COLO668 (cell line): ENCODE results near the gene ATP6V1F.

Experiments
- DNase-seq: peaks from one replicate; lab custom pipeline; 2025; ENCODE audit not compliant: unreplicated experiment; lab: John Stamatoyannopoulos, UW

The ATP6V1F gene, protein sequence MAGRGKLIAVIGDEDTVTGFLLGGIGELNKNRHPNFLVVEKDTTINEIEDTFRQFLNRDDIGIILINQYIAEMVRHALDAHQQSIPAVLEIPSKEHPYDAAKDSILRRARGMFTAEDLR

GRCh38 chr7:128862571-128863432 lies at the start of gene ATP6V1F:
ATP6V1F (plus strand) TSS chr7:128862856; CDS start chr7:128862905, 49 bp downstream.
- peak; percentile 97 for DNase-seq

GRCh38 chr7:128814499-128814898 lies 48.2 kb upstream of the ATP6V1F start:
- DNase-seq = no peak

- DNase-seq = no peak
Observed at GRCh38 chr7:128815289-128815942, 47.2 kb upstream of the ATP6V1F start.

GRCh38 chr7:128818694-128819093 lies 44.0 kb upstream of the ATP6V1F start:
- DNase-seq = no peak

GRCh38 chr7:128821724-128822123 lies 40.9 kb upstream of the ATP6V1F start:
- DNase-seq = no peak

DNA sequence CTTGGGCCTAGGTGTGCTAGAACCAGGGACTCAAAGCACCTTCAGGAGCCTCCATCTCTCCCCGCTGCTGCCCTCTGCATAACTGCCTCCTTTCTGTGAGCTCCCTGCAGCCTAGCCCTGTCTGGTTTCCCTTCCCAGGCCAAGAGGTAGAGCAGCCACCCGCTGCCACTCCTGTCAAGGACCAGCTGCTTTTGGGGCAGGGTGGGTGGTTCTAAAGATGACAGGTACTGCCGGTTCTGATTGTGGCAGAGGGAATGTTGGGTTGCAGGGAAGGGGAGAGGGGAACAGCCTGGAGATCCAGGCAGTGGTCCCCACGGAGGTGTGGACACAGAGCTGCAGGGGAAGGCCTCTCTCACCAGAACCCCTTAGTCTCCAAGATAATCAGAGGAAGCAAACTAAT lies 36.1 kb upstream of the ATP6V1F start:
- DNase-seq = no peak

DNA sequence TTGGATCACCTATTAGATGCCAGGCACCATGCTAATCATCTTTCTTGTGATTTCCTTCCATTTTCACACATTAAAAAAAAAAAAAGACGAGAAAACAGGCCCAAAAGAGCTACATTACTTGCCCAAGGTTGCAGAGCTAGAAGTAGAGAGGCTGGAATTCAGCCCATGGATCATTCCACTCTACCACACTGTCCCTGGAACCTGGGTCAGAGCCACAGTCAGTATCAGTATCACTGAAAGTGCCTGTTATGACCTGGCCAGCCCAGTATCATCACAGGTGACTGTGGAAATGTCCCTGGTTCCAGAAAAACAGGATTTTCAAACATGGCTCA lies 35.8 kb upstream of the ATP6V1F start:
- no peak for DNase-seq

DNA sequence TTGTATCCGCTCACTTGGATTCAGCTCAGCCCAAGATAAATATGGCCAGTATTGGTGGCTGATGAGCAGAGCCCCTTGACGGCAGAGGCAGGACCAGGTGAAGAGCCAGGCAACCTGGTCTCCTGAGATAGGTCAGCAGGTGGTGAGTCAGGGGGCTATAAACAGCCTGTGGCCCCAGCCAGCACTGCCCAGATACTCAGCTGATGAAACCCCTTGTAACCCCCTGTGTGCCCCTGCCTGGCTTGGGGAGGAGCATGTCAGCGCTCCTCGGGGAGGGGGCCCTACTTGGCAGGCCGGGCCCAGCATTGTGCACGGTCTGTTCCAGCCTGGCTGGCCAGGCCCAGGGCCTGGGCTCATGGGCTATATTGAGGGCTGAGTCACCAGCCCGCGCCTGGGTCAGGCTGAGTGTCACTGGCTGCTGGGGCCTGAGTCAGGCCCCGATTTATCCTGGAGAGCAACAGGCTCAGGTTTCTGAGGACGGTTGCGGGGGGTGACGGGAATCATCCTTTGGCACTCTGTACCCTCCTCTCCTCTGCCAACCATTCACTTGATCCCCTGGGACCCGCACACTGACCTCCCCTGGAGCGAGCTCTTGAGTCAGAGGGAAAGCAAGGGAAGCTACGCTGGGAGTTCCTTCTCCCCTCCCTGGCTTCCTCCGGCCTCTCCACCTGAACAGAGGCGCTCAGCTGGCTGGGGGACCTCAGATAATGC lies 35.3 kb upstream of the ATP6V1F start:
- DNase-seq = no peak

DNA sequence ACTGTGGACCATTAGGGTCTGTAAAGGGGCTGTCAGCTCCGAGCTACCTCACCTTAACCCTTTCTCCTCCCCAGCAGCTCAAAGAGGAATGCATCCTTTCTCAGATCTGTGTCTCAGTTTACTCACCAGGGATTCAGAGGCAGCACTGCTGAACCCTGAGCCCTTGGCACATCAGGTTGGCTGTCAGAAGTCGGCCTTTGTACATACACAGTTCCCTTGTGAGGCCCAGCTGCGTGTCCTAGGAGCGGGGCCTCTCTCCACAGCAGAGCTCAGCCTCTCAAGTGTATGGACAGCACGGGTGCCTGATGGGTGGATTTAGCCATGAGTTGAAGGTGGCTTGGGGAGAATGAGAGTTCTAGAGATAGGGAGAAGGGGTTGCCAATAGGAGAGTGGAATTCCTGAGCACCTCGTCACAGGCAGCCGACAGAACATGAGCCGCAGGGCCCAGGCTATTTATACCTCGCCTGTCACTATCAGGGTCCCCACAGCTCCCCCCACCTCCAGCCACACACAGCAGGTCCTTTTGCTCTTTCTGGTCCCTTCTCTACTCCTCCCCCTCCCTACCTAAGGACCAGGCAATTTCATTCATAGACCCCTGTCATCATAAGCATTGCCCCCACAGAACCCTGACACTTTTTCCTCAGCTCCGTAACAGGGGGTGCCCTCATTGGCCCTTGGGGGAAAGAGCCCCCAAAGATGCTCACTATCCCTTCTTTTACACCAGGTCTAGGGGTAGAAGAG lies 34.5 kb upstream of the ATP6V1F start:
- no peak for DNase-seq

GRCh38 chr7:128829391-128830166 lies 33.1 kb upstream of the ATP6V1F start:
- DNase-seq = no peak

GRCh38 chr7:128830231-128831177 lies 32.2 kb upstream of the ATP6V1F start, which contains the start of gene FLNC:
FLNC (plus strand) TSS chr7:128830406; CDS start chr7:128830638, 232 bp downstream.
- DNase-seq = peak; percentile 38

GRCh38 chr7:128831178-128831993 lies 31.3 kb upstream of the ATP6V1F start:
- DNase-seq = peak; percentile 15

DNA sequence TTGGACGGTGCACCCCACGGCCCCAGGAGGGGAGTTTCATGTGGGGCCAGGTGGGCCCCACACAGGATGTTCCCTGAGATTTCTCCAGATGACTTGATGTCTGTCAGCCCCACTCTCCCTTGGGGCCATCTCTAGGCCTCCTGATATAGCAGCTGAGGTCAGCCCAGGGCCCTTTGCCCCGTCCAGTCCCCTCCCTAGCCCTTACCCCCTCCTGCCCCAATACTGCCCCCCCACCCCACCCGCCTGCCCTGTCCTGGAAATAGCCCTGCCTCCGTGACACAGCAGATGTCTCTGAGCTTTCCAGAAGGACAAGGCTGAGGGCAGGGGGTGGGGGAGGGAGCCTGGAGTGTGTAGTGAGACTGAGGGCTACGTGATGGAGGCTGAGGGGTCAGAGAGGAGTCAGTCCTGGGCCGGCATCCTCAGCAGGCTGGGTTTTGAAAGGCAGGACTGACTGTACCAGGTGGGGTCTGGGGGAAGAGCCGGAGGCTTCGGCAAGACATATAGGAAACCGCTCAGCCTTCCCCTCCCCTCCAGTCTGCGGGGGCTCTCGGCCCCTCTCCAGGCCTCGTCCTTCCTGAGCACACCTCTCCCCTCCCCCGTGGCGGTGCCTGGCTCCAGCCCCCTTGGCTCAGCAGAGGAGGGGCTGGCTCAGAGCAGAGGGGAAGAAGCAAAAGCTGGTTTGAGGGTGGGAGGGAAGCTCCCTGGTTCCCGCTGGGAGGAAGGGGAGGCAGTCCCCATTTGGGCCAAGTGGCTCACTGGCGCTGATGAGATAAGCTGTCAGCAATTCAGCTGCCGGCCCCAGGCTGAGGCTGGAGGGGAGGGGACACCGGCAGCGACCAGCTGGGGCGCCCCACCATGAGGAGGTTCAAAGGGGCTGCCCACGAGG lies 30.4 kb upstream of the ATP6V1F start:
- no peak for DNase-seq

GRCh38 chr7:128832880-128833147 lies 29.8 kb upstream of the ATP6V1F start:
- DNase-seq = no peak

DNA sequence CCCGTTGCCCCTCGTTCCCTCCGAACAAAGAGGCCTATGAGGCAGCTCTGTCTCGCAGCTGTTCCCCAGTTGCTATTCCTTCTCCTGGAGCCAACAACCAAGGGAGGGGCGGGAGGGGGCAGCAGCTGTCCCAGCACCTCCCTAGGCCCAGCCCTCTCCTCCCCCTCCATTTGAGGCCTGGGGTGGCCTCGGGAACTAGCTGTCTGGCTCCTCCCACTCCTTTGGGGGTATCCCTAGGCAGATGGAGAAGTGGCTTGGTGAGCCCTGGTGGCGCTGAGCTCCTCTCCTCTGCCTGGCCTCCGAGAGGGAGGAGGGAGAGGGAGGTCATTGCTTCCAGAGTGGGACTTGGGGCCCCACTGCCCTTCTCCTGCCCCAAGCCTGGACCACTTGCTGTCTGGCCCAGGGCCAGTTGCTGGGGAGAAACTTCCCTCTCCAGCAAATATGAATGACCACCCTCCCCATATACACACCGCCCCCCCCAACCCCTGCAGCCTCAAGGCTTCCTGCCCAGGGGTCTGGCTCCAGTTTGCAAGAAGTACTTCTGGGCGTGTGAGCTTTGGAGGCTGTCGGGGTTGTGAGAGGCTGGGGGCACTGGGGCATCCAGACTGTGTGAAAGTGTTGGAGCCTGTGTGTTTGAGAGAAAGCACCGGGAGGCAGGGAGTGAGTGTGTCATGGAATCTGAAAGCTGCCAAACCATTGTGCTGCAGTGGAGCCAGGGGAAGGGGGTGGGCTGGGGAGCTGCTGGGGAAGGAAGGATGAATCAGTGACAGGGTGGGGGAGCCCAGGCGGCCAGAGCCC lies 29.3 kb upstream of the ATP6V1F start:
- no peak for DNase-seq

- DNase-seq = no peak
Observed at GRCh38 chr7:128833946-128834325, 28.7 kb upstream of the ATP6V1F start.
